Neural progenitor cell (in vitro differentiated cells): ENCODE results near the gene RITA1. TPM values are rescaled to one million over a fixed set of nuclear protein-coding genes. Genes with fewer than 3 reads are reported as not detected.

ENCODE experiments used
- DNase-seq: peaks from one replicate; pipeline ENCODE4 v3.0.0-alpha.2; 2016; ENCODE audit warnings: low spot score
- H2AFZ ChIP-seq: fragments of 200-600 bp; sonication (generic); replicated peaks from 2 replicates; pipeline ENCODE4 v1.6.1; 2016; ENCODE audit warnings: antibody characterized with exemption
- H3F3A ChIP-seq: fragments of 200-600 bp; sonication (generic); 2 replicates; pipeline ENCODE4 v1.6.1; 2016; ENCODE audit warnings: antibody characterized with exemption, low read depth
- H3K27ac ChIP-seq: fragments of 200-600 bp; sonication (generic); 2 replicates; pipeline ENCODE4 v1.5.1; 2016; ENCODE audit warnings: mild to moderate bottlenecking
- H3K27me3 ChIP-seq: fragments of 200-600 bp; sonication (generic); 2 replicates; pipeline ENCODE4 v1.6.1; 2016; ENCODE audit warnings: mild to moderate bottlenecking, moderate library complexity
- H3K36me3 ChIP-seq: fragments of 200-600 bp; sonication (generic); 2 replicates; pipeline ENCODE4 v1.5.1; 2016
- H3K4me1 ChIP-seq: fragments of 200-600 bp; sonication (generic); 2 replicates; pipeline ENCODE4 v1.6.1; 2016; ENCODE audit warnings: mixed run types
- H3K4me2 ChIP-seq: fragments of 200-600 bp; sonication (generic); 2 replicates; pipeline ENCODE4 v1.6.1; 2016
- H3K4me3 ChIP-seq: fragments of 200-600 bp; sonication (generic); 2 replicates; pipeline ENCODE4 v1.5.1; 2016
- H3K79me2 ChIP-seq: fragments of 200-600 bp; sonication (generic); 2 replicates; pipeline ENCODE4 v1.6.1; 2016; ENCODE audit warnings: low read depth
- H3K9ac ChIP-seq: fragments of 200-600 bp; sonication (generic); 2 replicates; pipeline ENCODE4 v1.6.1; 2016
- H3K9me3 ChIP-seq: fragments of 200-600 bp; sonication (generic); 2 replicates; pipeline ENCODE4 v1.5.1; 2016; ENCODE audit warnings: low read depth
- H4K20me1 ChIP-seq: fragments of 200-600 bp; sonication (generic); 2 replicates; pipeline ENCODE4 v1.6.1; 2016; ENCODE audit warnings: low read depth
- H3K27ac Mint-ChIP-seq: 3 replicates; pipeline ENCODE4 v1.8.0; 2021; ENCODE audit warnings: mixed read lengths
- H3K27me3 Mint-ChIP-seq: 2 replicates; pipeline ENCODE4 v1.8.0; 2022; ENCODE audit warnings: low read depth, mild to moderate bottlenecking, inconsistent platforms, moderate library complexity, mixed read lengths; ENCODE audit not compliant: insufficient read depth
- H3K36me3 Mint-ChIP-seq: 3 replicates; pipeline ENCODE4 v1.8.0; 2021; ENCODE audit warnings: mixed read lengths
- H3K4me1 Mint-ChIP-seq: 3 replicates; pipeline ENCODE4 v1.8.0; 2021; ENCODE audit warnings: mixed read lengths
- H3K4me3 Mint-ChIP-seq: 3 replicates; pipeline ENCODE4 v1.8.0; 2021; ENCODE audit warnings: mild to moderate bottlenecking, moderate library complexity, mixed read lengths
- H3K9me3 Mint-ChIP-seq: 3 replicates; pipeline ENCODE4 v1.8.0; 2020; ENCODE audit warnings: mixed read lengths
- EZH2 ChIP-seq: fragments of 200-600 bp; sonication (generic); IDR thresholded peaks from 2 replicates; pipeline ENCODE4 v1.6.1; 2017; ENCODE audit warnings: antibody characterized with exemption, mild to moderate bottlenecking, moderate library complexity
- EZH2phosphoT487 ChIP-seq: fragments of 200-600 bp; sonication (generic); IDR thresholded peaks from 2 replicates; pipeline ENCODE4 v1.6.1; 2017; ENCODE audit warnings: antibody characterized with exemption
- total RNA-seq: library from RNA; depleted of rRNA; stranded (reverse); fragments of >200 nt; gene quantifications from 2 replicates; pipeline ENCODE4 v1.2.3, GENCODE V29; 2015; ENCODE audit warnings: low replicate concordance
- TF ChIP-seq, protein P1 (sequence below): fragments of 200-600 bp; sonication (generic); IDR thresholded peaks from 2 replicates; pipeline ENCODE4 v1.5.1; 2017; ENCODE audit warnings: antibody characterized with exemption, mild to moderate bottlenecking

RITA1 gene
- total RNA-seq, 1 donor from 2014 or later: 13.7 TPM

DNA sequence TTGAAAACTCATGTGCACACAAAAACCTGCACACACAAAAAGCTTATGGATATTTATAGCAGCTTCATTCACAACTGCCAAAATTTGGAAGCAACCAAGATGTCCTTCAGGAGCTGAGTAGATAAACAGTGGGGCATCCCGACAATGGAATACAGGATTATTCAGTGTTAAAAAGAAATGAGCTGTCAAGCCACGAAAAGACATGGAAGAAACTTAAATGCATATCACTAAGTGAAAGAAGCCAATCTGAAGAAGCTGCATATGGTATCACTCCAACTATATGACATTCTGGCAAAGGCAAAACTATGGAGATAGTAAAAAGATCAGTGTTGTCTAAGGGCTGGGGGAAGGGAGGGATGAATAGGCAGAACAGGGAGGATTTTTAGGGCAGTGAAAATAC lies 30.5 kb downstream of the RITA1 start:
- H4K20me1 ChIP-seq: no peaks in the 10 kb centered on the region
- H3K4me3 Mint-ChIP-seq: no peak overlapping the region
- H3K9me3 ChIP-seq: no peaks in the 10 kb centered on the region
- no peaks in the 10 kb centered on the region for H3K36me3 ChIP-seq
- no peaks in the 10 kb centered on the region for H3K9me3 Mint-ChIP-seq
- no peak overlapping the region for H2AFZ ChIP-seq
- H3K27ac ChIP-seq: no peak overlapping the region
- TF ChIP-seq EZH2phosphoT487: no peak
- TF ChIP-seq, protein P1, sequence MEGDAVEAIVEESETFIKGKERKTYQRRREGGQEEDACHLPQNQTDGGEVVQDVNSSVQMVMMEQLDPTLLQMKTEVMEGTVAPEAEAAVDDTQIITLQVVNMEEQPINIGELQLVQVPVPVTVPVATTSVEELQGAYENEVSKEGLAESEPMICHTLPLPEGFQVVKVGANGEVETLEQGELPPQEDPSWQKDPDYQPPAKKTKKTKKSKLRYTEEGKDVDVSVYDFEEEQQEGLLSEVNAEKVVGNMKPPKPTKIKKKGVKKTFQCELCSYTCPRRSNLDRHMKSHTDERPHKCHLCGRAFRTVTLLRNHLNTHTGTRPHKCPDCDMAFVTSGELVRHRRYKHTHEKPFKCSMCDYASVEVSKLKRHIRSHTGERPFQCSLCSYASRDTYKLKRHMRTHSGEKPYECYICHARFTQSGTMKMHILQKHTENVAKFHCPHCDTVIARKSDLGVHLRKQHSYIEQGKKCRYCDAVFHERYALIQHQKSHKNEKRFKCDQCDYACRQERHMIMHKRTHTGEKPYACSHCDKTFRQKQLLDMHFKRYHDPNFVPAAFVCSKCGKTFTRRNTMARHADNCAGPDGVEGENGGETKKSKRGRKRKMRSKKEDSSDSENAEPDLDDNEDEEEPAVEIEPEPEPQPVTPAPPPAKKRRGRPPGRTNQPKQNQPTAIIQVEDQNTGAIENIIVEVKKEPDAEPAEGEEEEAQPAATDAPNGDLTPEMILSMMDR: no peak
- no peak for TF ChIP-seq EZH2
- H3K27ac Mint-ChIP-seq: no peak overlapping the region
- H3F3A ChIP-seq: no peaks in the 10 kb centered on the region
- H3K27me3 Mint-ChIP-seq: peaks cover 3% of the 10 kb centered on the region
- H3K79me2 ChIP-seq: no peaks in the 10 kb centered on the region
- no peaks in the 10 kb centered on the region for H3K36me3 Mint-ChIP-seq
- H3K27me3 ChIP-seq: no peaks in the 10 kb centered on the region
- DNase-seq: no peak
- peaks cover 12% of the 10 kb centered on the region for H3K4me1 Mint-ChIP-seq
- no peak overlapping the region for H3K9ac ChIP-seq
- no peak overlapping the region for H3K4me2 ChIP-seq
- H3K4me1 ChIP-seq: no peaks in the 10 kb centered on the region
- H3K4me3 ChIP-seq: no peak overlapping the region

DNA sequence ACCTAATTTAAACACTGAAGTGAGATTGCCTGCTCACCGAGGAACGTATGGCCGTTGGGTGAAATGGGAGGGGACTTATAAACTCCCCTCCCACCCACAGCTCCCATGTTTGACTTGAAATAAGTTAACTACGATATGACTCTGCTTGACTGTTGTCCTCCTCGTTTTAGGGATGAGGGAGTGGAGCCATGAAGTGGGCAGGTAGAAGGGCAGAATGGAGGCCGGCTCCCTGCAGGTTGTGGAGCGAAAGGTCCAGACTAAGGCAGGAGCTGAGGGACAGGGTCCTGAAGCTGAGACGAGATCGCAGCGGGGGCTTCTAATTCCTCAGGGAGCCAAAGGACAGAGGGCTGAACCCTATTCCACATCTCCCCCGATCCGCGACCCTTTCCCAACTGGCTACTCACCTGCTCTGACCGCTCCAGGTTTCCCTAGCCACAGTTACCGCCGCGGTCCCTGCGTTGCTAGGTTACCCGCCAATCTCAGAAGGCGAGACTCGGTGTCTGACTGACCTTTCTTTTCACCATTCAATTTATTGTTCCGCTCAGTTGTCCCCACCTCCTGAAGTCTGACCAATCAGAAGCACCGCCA lies 35.2 kb downstream of the RITA1 start:
- Histone ChIP-seq H4K20me1 (no peaks in the 10 kb centered on the region), H3K79me2 (peaks cover 6% of the 10 kb centered on the region), H3F3A (peaks cover 9% of the 10 kb centered on the region), H3K9ac (no peak overlapping the region), H3K36me3 (no peaks in the 10 kb centered on the region), H2AFZ (peak overlapping the region; percentile 85), H3K27me3 (no peaks in the 10 kb centered on the region), H3K4me2 (peak overlapping the region; percentile 78), H3K4me1 (no peaks in the 10 kb centered on the region), H3K4me3 (peak overlapping the region; percentile 61), H3K9me3 (no peaks in the 10 kb centered on the region), H3K27ac (no peak overlapping the region)
- DNase-seq: no peak
- peaks cover 25% of the 10 kb centered on the region for H3K4me1 Mint-ChIP-seq
- H3K27ac Mint-ChIP-seq: peak overlapping the region; percentile 51
- peak overlapping the region; percentile 91 for H3K4me3 Mint-ChIP-seq
- no peaks in the 10 kb centered on the region for H3K36me3 Mint-ChIP-seq
- TF ChIP-seq EZH2phosphoT487: no peak
- TF ChIP-seq EZH2: no peak
- TF ChIP-seq, protein P1: no peak
- H3K9me3 Mint-ChIP-seq: no peaks in the 10 kb centered on the region
- H3K27me3 Mint-ChIP-seq: no peaks in the 10 kb centered on the region

DNA sequence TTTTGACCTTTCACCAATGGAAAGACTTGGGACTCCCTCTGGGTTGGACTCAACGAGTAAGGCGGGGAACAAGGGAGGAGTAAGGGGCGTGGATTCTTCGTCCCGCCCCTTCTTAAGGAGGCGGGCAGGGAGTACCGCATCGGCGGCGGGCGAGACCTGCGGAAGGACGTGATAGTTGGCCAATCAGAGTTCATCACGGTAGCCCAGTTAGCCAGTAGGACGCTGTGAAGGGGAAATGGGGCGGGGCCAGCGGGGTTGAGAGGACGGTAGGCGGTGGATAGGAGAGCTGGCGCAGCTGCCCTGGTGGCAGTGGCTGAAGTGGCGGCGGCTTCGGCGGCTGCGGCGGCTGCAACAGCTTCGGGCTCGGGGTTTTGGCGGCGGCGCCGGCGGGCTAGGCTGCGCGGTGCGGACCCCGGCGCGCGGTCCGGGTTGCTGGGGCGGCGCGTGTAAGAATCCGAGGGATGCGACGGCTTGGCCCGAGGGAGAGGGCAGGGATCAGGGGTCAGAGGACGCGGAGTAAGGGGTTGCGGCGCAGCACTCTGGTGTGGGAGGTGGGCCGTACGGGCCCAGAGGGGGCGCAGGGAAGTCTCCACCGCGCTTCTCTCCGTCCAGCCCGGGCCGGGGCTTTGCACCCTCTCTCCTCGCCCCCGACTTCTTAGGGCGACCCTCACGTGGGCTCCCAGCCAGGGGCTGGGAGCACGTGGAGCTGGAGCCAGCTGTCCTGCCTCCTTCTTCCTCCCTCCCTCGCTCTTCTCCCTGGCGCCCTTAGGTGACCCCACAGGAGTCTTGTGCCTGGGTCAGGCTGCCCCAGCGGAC lies 35.9 kb downstream of the RITA1 start, which contains the start of gene TPCN1:
TPCN1 (plus strand) TSS at position 284 of the 816 bp plus-strand sequence. CDS start 5,389 bp downstream, outside the sequence.
- Histone ChIP-seq H3F3A (peaks cover 9% of the 10 kb centered on the region), H3K27me3 (no peaks in the 10 kb centered on the region), H3K4me2 (peak within 1 kb of the TSS; percentile 92), H3K9ac (peak within 1 kb of the TSS; percentile 40), H3K9me3 (no peaks in the 10 kb centered on the region), H3K4me3 (peak within 1 kb of the TSS; percentile 78), H4K20me1 (no peaks in the 10 kb centered on the region), H3K4me1 (no peaks in the 10 kb centered on the region), H3K36me3 (no peaks in the 10 kb centered on the region), H2AFZ (peak within 1 kb of the TSS; percentile 85), H3K27ac (no peak within 1 kb of the TSS), H3K79me2 (peaks cover 6% of the 10 kb centered on the region)
- H3K4me3 Mint-ChIP-seq: peak within 1 kb of the TSS; percentile 91
- no peaks in the 10 kb centered on the region for H3K9me3 Mint-ChIP-seq
- H3K27me3 Mint-ChIP-seq: no peaks in the 10 kb centered on the region
- TF ChIP-seq, protein P1: peak; percentile 19
- TF ChIP-seq EZH2phosphoT487: no peak
- H3K27ac Mint-ChIP-seq: peak within 1 kb of the TSS; percentile 51
- peak; percentile 100 for DNase-seq
- H3K4me1 Mint-ChIP-seq: peaks cover 25% of the 10 kb centered on the region
- H3K36me3 Mint-ChIP-seq: no peaks in the 10 kb centered on the region
